HG02870 (cell line): ENCODE data around the gene CHRM2.

ENCODE experiments used
- ATAC-seq: cut with Tn5 transposase; IDR thresholded peaks from one replicate; pipeline ENCODE4 v1.9.1; 2021; ENCODE audit warnings: mild to moderate bottlenecking, moderate library complexity; ENCODE audit not compliant: unreplicated experiment

CHRM2 gene

GRCh38 chr7:136956232-136956631 is 87.8 kb downstream of the CHRM2 start:
- no peak for ATAC-seq

GRCh38 chr7:136956671-136957070 is 88.2 kb downstream of the CHRM2 start:
- ATAC-seq: no peak

- no peak for ATAC-seq
These were observed 88.9 kb downstream of the CHRM2 start for GRCh38 chr7:136957391-136957790.

GRCh38 chr7:136958016-136958415 is 89.6 kb downstream of the CHRM2 start:
- ATAC-seq: no peak

GRCh38 chr7:136964347-136964746 is 95.9 kb downstream of the CHRM2 start:
- no peak for ATAC-seq

- ATAC-seq: no peak
These were observed 98.4 kb downstream of the CHRM2 start for GRCh38 chr7:136966825-136967224.

- no peak for ATAC-seq
These were observed 101.3 kb downstream of the CHRM2 start for GRCh38 chr7:136969761-136970160.

- ATAC-seq: no peak
These were observed 103.3 kb downstream of the CHRM2 start for GRCh38 chr7:136971776-136972175.

- ATAC-seq: no peak
These were observed 108.2 kb downstream of the CHRM2 start for GRCh38 chr7:136976504-136977251.

GRCh38 chr7:136993377-136993776 is 124.9 kb downstream of the CHRM2 start:
- no peak for ATAC-seq

GRCh38 chr7:136997735-136998134 is 129.3 kb downstream of the CHRM2 start:
- no peak for ATAC-seq

- ATAC-seq: no peak
These were observed 130.0 kb downstream of the CHRM2 start for GRCh38 chr7:136998495-136998894.

- no peak for ATAC-seq
These were observed 132.2 kb downstream of the CHRM2 start for GRCh38 chr7:137000621-137001020.

GRCh38 chr7:137001041-137001440 is 132.6 kb downstream of the CHRM2 start:
- no peak for ATAC-seq

GRCh38 chr7:137001478-137001877 is 133.0 kb downstream of the CHRM2 start:
- no peak for ATAC-seq

GRCh38 chr7:137003086-137003485 is 134.6 kb downstream of the CHRM2 start:
- no peak for ATAC-seq

GRCh38 chr7:137003566-137003965 is 135.1 kb downstream of the CHRM2 start:
- ATAC-seq: no peak

GRCh38 chr7:137005873-137006272 is 137.4 kb downstream of the CHRM2 start:
- no peak for ATAC-seq

- no peak for ATAC-seq
These were observed 137.8 kb downstream of the CHRM2 start for GRCh38 chr7:137006293-137006692.

- ATAC-seq: no peak
These were observed 138.7 kb downstream of the CHRM2 start for GRCh38 chr7:137007001-137007694.

GRCh38 chr7:137009404-137009803 is 141.0 kb downstream of the CHRM2 start:
- no peak for ATAC-seq

- ATAC-seq: no peak
These were observed 146.6 kb downstream of the CHRM2 start for GRCh38 chr7:137015015-137015414.
